SK-N-SH (cell line): ENCODE measurements around the gene ARHGEF1. TPM values are rescaled to one million over a fixed set of nuclear protein-coding genes. Genes with fewer than 3 reads are reported as not detected.

Experiments
- CTCF ChIA-PET: fragments of 300-600, 350-600 bp; formaldehyde crosslinking; extraction: SDS; loops from one replicate; lab custom pipeline; 2021; lab: Yijun Ruan, JAX
- POLR2A ChIA-PET: fragments of 350-600 bp; sonication (Branson Sonifier 250); formaldehyde crosslinking; extraction: SDS; loops from one replicate; lab custom pipeline; 2020; ENCODE audit warnings: antibody characterized with exemption, inconsistent platforms; lab: Yijun Ruan, JAX
- DNase-seq: peaks from one replicate; pipeline ENCODE4 v3.0.0; 2012
- H2AFZ ChIP-seq: fragments of 200-600 bp; sonication (generic); 2 replicates; pipeline ENCODE4 v1.8.1; 2016; ENCODE audit warnings: antibody characterized with exemption, mild to moderate bottlenecking, low read depth
- H3F3A ChIP-seq: fragments of 200-600 bp; sonication (generic); replicated peaks from 2 replicates; pipeline ENCODE3; 2016; ENCODE audit warnings: antibody characterized with exemption, mild to moderate bottlenecking; ENCODE audit not compliant: insufficient read depth
- H3K27ac ChIP-seq, 2 experiments: fragments of 200-500 bp in 1 of 2; fragments of 200-600 bp in 1 of 2; sonication (Bioruptor generic) in 1 of 2; sonication (generic), shearing (Covaris generic) in 1 of 2; 2 replicates each; pipeline versions ENCODE4 v1.5.1 to v1.6.1; 2014 to 2016; ENCODE audit warnings: low read depth in 2 of 2, inconsistent platforms in 1 of 2, low read length in 1 of 2, mild to moderate bottlenecking in 1 of 2, mixed read lengths in 1 of 2
- H3K27me3 ChIP-seq: fragments of 200-600 bp; sonication (generic), shearing (Covaris generic); 2 replicates; pipeline ENCODE4 v1.6.1; 2016; ENCODE audit warnings: mixed run types; ENCODE audit not compliant: insufficient read depth
- H3K36me3 ChIP-seq, 2 experiments: fragments of 200-500 bp in 1 of 2; fragments of 200-600 bp in 1 of 2; sonication (Bioruptor generic) in 1 of 2; sonication (generic) in 1 of 2; replicated peaks in 1 of 2; 2 replicates each; pipeline versions ENCODE3 to v1.5.1; 2014 to 2016; ENCODE audit warnings: low read length in 1 of 2, mild to moderate bottlenecking in 1 of 2; ENCODE audit not compliant: insufficient read depth in 2 of 2, control insufficient read depth in 1 of 2
- H3K4me1 ChIP-seq, 2 experiments: fragments of 200-500 bp in 1 of 2; fragments of 200-600 bp in 1 of 2; sonication (Bioruptor generic) in 1 of 2; sonication (generic), shearing (Covaris generic) in 1 of 2; 2 replicates each; pipeline versions ENCODE4 v1.5.1 to v1.6.1; 2014 to 2016; ENCODE audit warnings: low read depth in 1 of 2, low read length in 1 of 2, mixed run types in 1 of 2; ENCODE audit not compliant: insufficient read depth in 2 of 2, control insufficient read depth in 1 of 2
- H3K4me2 ChIP-seq: fragments of 200-600 bp; sonication (generic), shearing (Covaris generic); 2 replicates; pipeline ENCODE4 v1.6.1; 2017; ENCODE audit warnings: mixed run types
- H3K4me3 ChIP-seq, 2 experiments: fragments of 200-500 bp in 1 of 2; fragments of 200-600 bp in 1 of 2; sonication (Bioruptor generic) in 1 of 2; sonication (generic), shearing (Covaris generic) in 1 of 2; 2 replicates each; pipeline versions ENCODE4 v1.5.1 to v1.8.1; 2014 to 2016; ENCODE audit warnings: low read depth in 2 of 2, inconsistent platforms in 1 of 2, low read length in 1 of 2, mild to moderate bottlenecking in 1 of 2, mixed read lengths in 1 of 2, moderate library complexity in 1 of 2
- H3K79me2 ChIP-seq: fragments of 200-600 bp; sonication (generic); 2 replicates; pipeline ENCODE4 v1.8.1; 2017; ENCODE audit warnings: mild to moderate bottlenecking; ENCODE audit not compliant: insufficient read depth
- H3K9ac ChIP-seq: fragments of 200-600 bp; sonication (generic); 2 replicates; pipeline ENCODE4 v1.6.1; 2017; ENCODE audit warnings: mixed run types
- H3K9me2 ChIP-seq: fragments of 200-600 bp; sonication (generic); 2 replicates; pipeline ENCODE4 v1.6.1; 2017; ENCODE audit warnings: mixed run types
- H3K9me3 ChIP-seq: fragments of 200-600 bp; sonication (generic); 2 replicates; pipeline ENCODE4 v1.6.1; 2017; ENCODE audit warnings: mixed run types, mild to moderate bottlenecking, moderate library complexity
- H4K20me1 ChIP-seq: fragments of 200-600 bp; sonication (generic); 2 replicates; pipeline ENCODE4 v1.6.1; 2017; ENCODE audit warnings: mild to moderate bottlenecking, mixed run types; ENCODE audit not compliant: insufficient read depth
- CHD2 ChIP-seq: fragments of 150-350 bp; IDR thresholded peaks from 2 replicates; pipeline ENCODE4 v1.6.1; 2018; ENCODE audit warnings: low read length; ENCODE audit not compliant: partially characterized antibody
- ELF1 ChIP-seq: IDR thresholded peaks from 2 replicates; pipeline ENCODE4 v1.4.0; 2012
- FOXJ3 ChIP-seq: sonication (generic); formaldehyde crosslinking; IDR thresholded peaks from 2 replicates; pipeline ENCODE4 v1.5.1; 2020; ENCODE audit warnings: mild to moderate bottlenecking, missing genetic modification reagents
- FOXM1 ChIP-seq: IDR thresholded peaks from 2 replicates; pipeline ENCODE4 v1.4.0; 2012; ENCODE audit warnings: low read depth, mild to moderate bottlenecking
- GATA2 ChIP-seq: sonication (generic); formaldehyde crosslinking; IDR thresholded peaks from 2 replicates; pipeline ENCODE4 v1.5.0; 2020; ENCODE audit warnings: mild to moderate bottlenecking, missing genetic modification reagents
- IRF3 ChIP-seq: fragments of 150-350 bp; IDR thresholded peaks from 2 replicates; pipeline ENCODE4 v1.6.1; 2016; ENCODE audit warnings: mild to moderate bottlenecking, low read depth, low read length
- MXI1 ChIP-seq: IDR thresholded peaks from 2 replicates; pipeline ENCODE4 v1.6.1; 2012; ENCODE audit warnings: mild to moderate bottlenecking, low read depth, low read length, improper control_type of control experiment
- NFIC ChIP-seq: IDR thresholded peaks from 2 replicates; pipeline ENCODE4 v1.4.0; 2012; ENCODE audit warnings: borderline replicate concordance
- NRF1 ChIP-seq: IDR thresholded peaks from 2 replicates; pipeline ENCODE4 v1.6.1; 2012; ENCODE audit warnings: low read depth, mild to moderate bottlenecking, low read length
- PBX3 ChIP-seq: IDR thresholded peaks from 2 replicates; pipeline ENCODE4; 2012
- POLR2AphosphoS5 ChIP-seq: IDR thresholded peaks from 2 replicates; pipeline ENCODE4 v1.6.1; 2012; ENCODE audit warnings: low read depth, low read length
- RAD21 ChIP-seq: IDR thresholded peaks from 2 replicates; pipeline ENCODE4 v1.6.1; 2012; ENCODE audit warnings: mild to moderate bottlenecking, low read length
- RCOR1 ChIP-seq: fragments of 150-350 bp; IDR thresholded peaks from 2 replicates; pipeline ENCODE4 v1.6.1; 2017; ENCODE audit warnings: antibody characterized with exemption, low read length
- RXRA ChIP-seq: IDR thresholded peaks from 2 replicates; pipeline ENCODE4 v1.4.0; 2012; ENCODE audit warnings: low read depth, mild to moderate bottlenecking, borderline replicate concordance
- SIN3A ChIP-seq: IDR thresholded peaks from 2 replicates; pipeline ENCODE4 v1.6.1; 2012; ENCODE audit warnings: low read depth, mild to moderate bottlenecking, low read length, moderate library complexity, borderline replicate concordance
- TAF1 ChIP-seq: IDR thresholded peaks from 2 replicates; pipeline ENCODE4 v1.6.1; 2012; ENCODE audit warnings: low read depth, mild to moderate bottlenecking, low read length, moderate library complexity, borderline replicate concordance
- TCF12 ChIP-seq: IDR thresholded peaks from 2 replicates; pipeline ENCODE4 v1.4.0; 2012
- TEAD4 ChIP-seq: IDR thresholded peaks from 2 replicates; pipeline ENCODE4 v1.4.0; 2012; ENCODE audit warnings: mild to moderate bottlenecking, borderline replicate concordance; ENCODE audit not compliant: insufficient read depth
- USF1 ChIP-seq: IDR thresholded peaks from 2 replicates; pipeline ENCODE4 v1.4.0; 2012; ENCODE audit warnings: low read depth, borderline replicate concordance
- USF2 ChIP-seq: fragments of 150-350 bp; IDR thresholded peaks from 2 replicates; pipeline ENCODE4 v1.6.1; 2017; ENCODE audit warnings: antibody characterized with exemption, low read length, low read depth, borderline replicate concordance
- ZBTB33 ChIP-seq: IDR thresholded peaks from 2 replicates; pipeline ENCODE4 v1.4.0; 2012; ENCODE audit warnings: low read depth, borderline replicate concordance
- WGBS: methylation state at CpG from one replicate; pipeline ENCODE4 v1.1.6; 2017; ENCODE audit warnings: low lambda C conversion rate; 5-methylcytosine and 5-hydroxymethylcytosine counted together
- polyA plus RNA-seq, 3 experiments: library from polyadenylated mRNA; depleted of rRNA; stranded (reverse); fragments of >200 nt; gene quantifications; 2 replicates each; pipeline ENCODE4 v1.2.3, GENCODE V29; 2012

Gene ARHGEF1
- polyA plus RNA-seq, 1 of the 3 experiments (the other 2 are of a cell fraction): 102 TPM

- Histone ChIP-seq H3K36me3 (no peaks in the 10 kb centered on the region), H4K20me1 (no peaks in the 10 kb centered on the region), H3K4me3 (no peak overlapping the region), H3K4me2 (no peak overlapping the region), H3K79me2 (no peaks in the 10 kb centered on the region), H3K27ac (no peak overlapping the region), H3K4me1 (no peaks in the 10 kb centered on the region), H2AFZ (no peak overlapping the region), H3K9me2 (no peaks in the 10 kb centered on the region), H3K27me3 (no peaks in the 10 kb centered on the region), H3K9me3 (no peaks in the 10 kb centered on the region), H3K9ac (no peak overlapping the region), H3F3A (no peaks in the 10 kb centered on the region)
- TF ChIP-seq SIN3A (no peak), GATA2 (CRISPR knock-in tag) (no peak)
- WGBS: 74% methylated on average over 22 of the region's 22 CpGs
- ChIA-PET POLR2A (no interaction called here), CTCF (interaction anchor here (0.6 kb wide), 1 partner anchor 49 kb away, joined by 3 read pairs; no protein-coding TSS in a partner anchor)
- DNase-seq: no peak
These were observed 38.9 kb downstream of the ARHGEF1 start for GRCh38 chr19:41921577-41922576.

- no peak overlapping the region for H3K4me3 ChIP-seq
- H3K9ac ChIP-seq: no peak overlapping the region
- no peak for TF ChIP-seq RCOR1
- no peak for TF ChIP-seq RAD21
- TF ChIP-seq FOXM1: no peak
- TF ChIP-seq ELF1: no peak
- TF ChIP-seq NRF1: no peak
- no peak for TF ChIP-seq USF2
- no peak for TF ChIP-seq RXRA
- no peak for TF ChIP-seq TAF1
- no peak for TF ChIP-seq IRF3
- TF ChIP-seq ZBTB33: no peak
- TF ChIP-seq NFIC: no peak
- no peak for TF ChIP-seq PBX3
- no peak for TF ChIP-seq FOXJ3
- no peak for TF ChIP-seq USF1
- no peak for TF ChIP-seq TEAD4
- no peak for TF ChIP-seq TCF12
- no peak for TF ChIP-seq MXI1
- TF ChIP-seq CHD2: no peak
- no peak for TF ChIP-seq POLR2AphosphoS5
- H3K4me1 ChIP-seq: no peaks in the 10 kb centered on the region; a peak in 1 of 4 replicates
- H3K9me2 ChIP-seq: no peaks in the 10 kb centered on the region
- no peak for DNase-seq
- no peak overlapping the region for H2AFZ ChIP-seq
- 68% methylated on average over 18 of the region's 18 CpGs for WGBS
- H3K9me3 ChIP-seq: no peaks in the 10 kb centered on the region
- no peaks in the 10 kb centered on the region for H3K36me3 ChIP-seq
- no peak overlapping the region for H3K27ac ChIP-seq
- no peaks in the 10 kb centered on the region for H3K27me3 ChIP-seq
- ChIA-PET CTCF (interaction anchor here (0.6 kb wide), 1 partner anchor 49 kb away, joined by 3 read pairs; no protein-coding TSS in a partner anchor), POLR2A (no interaction called here)
- H3F3A ChIP-seq: no peaks in the 10 kb centered on the region
- no peaks in the 10 kb centered on the region for H4K20me1 ChIP-seq
- H3K4me2 ChIP-seq: no peak overlapping the region
- no peaks in the 10 kb centered on the region for H3K79me2 ChIP-seq
These were observed 39.6 kb downstream of the ARHGEF1 start for GRCh38 chr19:41922585-41922984.
